ENCODE measurements around the gene CEBPG.

Gene CEBPG

DNA sequence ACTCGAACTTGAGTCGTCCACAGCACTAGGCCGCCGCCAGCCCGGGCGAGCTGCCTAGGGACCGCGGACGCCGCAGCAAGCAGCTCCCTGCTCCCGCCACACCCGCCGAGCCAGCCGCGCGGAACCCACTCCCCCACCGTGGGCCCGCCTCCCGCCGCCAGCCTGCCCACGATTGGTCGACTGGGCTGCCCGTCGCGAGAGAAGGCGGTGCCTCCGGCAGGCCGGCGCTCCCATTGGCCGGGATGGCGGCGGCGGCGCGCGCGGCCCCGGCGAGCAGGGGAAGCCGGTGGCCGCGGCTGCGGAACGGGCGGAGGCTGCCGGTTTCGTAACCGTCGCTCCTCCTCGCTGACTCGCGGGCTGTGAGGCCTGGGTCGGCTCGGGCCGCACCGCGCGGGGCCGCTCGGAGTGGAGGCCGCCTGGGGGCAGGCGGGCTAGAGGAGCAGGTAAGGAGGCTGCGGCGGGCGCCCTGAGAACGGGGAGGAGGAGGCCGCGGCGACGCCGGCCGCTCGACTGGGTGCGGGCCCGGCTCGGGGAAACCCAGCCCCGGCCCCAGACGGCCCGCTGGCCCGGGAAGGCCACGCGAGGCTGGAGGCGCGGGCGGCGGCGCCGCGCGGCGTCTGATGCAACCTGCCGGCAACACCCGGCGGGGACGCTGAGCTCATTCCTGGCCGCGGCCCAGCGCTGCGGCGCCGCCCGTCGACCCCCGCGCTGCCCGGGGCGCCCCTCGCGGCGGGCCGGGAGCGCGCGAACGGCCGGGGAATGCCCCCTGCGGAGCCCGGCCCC, at the start of gene CEBPG:
TSS of gene CEBPG (plus strand) at position 257 of the 783 bp plus-strand sequence. CDS start 5,531 bp downstream, outside the sequence.
- in situ Hi-C loops (cut with HindIII; ENCODE audit: low sequenced_read_pairs) = no loop called here
- peak; percentile 92 for DNase-seq (ENCODE audit: low read depth, low spot score)
- TF ChIP-seq, protein P1, sequence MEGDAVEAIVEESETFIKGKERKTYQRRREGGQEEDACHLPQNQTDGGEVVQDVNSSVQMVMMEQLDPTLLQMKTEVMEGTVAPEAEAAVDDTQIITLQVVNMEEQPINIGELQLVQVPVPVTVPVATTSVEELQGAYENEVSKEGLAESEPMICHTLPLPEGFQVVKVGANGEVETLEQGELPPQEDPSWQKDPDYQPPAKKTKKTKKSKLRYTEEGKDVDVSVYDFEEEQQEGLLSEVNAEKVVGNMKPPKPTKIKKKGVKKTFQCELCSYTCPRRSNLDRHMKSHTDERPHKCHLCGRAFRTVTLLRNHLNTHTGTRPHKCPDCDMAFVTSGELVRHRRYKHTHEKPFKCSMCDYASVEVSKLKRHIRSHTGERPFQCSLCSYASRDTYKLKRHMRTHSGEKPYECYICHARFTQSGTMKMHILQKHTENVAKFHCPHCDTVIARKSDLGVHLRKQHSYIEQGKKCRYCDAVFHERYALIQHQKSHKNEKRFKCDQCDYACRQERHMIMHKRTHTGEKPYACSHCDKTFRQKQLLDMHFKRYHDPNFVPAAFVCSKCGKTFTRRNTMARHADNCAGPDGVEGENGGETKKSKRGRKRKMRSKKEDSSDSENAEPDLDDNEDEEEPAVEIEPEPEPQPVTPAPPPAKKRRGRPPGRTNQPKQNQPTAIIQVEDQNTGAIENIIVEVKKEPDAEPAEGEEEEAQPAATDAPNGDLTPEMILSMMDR (IDR thresholded peaks at IDR 0.05; ENCODE audit: low read depth, low read length) = no peak
- H3K4me3 ChIP-seq (ENCODE audit: low read depth, low read length) = peak within 1 kb of the TSS; percentile 58

GRCh38 chr19:33324628-33325027, 48.9 kb upstream of the CEBPG start:
- no peak for DNase-seq (ENCODE audit: low read depth, low spot score)
- TF ChIP-seq, protein P1 (IDR thresholded peaks at IDR 0.05; ENCODE audit: low read depth, low read length) = no peak
- in situ Hi-C loops (cut with HindIII; ENCODE audit: low sequenced_read_pairs) = no loop called here
- H3K4me3 ChIP-seq (ENCODE audit: low read depth, low read length) = no peak overlapping the region

DNA sequence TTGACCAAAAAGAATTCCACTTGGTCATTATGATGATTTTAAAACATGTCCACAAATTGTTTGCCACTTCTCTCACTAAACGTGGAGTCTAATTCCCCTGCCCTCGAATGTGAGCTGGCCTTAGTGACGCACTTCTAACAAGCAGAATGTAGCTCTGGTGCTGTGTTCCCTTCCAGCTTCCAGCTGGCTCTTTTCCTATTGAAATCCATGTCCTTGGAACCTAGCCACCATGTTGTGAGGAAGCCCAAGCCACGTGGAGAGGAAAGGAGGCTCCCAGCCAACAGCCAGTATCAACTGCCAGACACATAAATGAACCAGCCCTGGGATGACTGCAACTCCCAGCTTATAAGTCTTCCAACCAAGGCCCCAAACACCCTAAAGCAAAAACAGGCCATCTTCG, 47.6 kb upstream of the CEBPG start:
- in situ Hi-C loops (cut with HindIII; ENCODE audit: low sequenced_read_pairs) = no loop called here
- TF ChIP-seq, protein P1 (IDR thresholded peaks at IDR 0.05; ENCODE audit: low read depth, low read length) = no peak
- H3K4me3 ChIP-seq (ENCODE audit: low read depth, low read length) = no peak overlapping the region
- DNase-seq (ENCODE audit: low read depth, low spot score) = peak; percentile 23

- no peak overlapping the region for H3K4me3 ChIP-seq (ENCODE audit: low read depth, low read length)
- in situ Hi-C loops (cut with HindIII; ENCODE audit: low sequenced_read_pairs) = no loop called here
- TF ChIP-seq, protein P1 (IDR thresholded peaks at IDR 0.05; ENCODE audit: low read depth, low read length) = no peak
- no peak for DNase-seq (ENCODE audit: low read depth, low spot score)
Observed at GRCh38 chr19:33329060-33329459, 44.4 kb upstream of the CEBPG start.

DNA sequence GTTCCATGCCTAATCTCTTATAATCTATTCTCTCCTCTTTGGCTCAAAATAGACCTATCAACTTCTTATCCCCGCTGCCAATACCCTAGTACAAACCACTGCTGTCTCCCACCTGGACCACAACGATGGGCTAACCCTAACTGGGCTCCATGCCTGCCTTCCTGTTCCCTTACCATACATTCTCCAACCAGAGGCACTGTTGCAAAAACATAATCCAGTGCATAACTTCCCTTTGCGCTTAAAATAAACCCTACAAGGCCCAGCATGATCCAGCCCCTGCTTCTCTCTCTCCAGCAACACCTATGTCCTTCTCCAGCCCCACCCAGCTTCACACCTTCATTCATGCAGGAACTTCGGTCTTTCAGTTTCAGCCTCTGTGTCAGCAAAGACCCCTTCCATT, 43.8 kb upstream of the CEBPG start:
- no peak overlapping the region for H3K4me3 ChIP-seq (ENCODE audit: low read depth, low read length)
- TF ChIP-seq, protein P1 (IDR thresholded peaks at IDR 0.05; ENCODE audit: low read depth, low read length) = no peak
- DNase-seq (ENCODE audit: low read depth, low spot score) = no peak
- in situ Hi-C loops (cut with HindIII; ENCODE audit: low sequenced_read_pairs) = no loop called here

- H3K4me3 ChIP-seq (ENCODE audit: low read depth, low read length) = no peak overlapping the region
- DNase-seq (ENCODE audit: low read depth, low spot score) = no peak
- TF ChIP-seq, protein P1 (IDR thresholded peaks at IDR 0.05; ENCODE audit: low read depth, low read length) = no peak
- in situ Hi-C loops (cut with HindIII; ENCODE audit: low sequenced_read_pairs) = no loop called here
Observed at GRCh38 chr19:33332248-33332647, 41.3 kb upstream of the CEBPG start.
